PFSK-1 (cell line): ENCODE results near the gene DMGDH.

Experiments used
- FOXP2 ChIP-seq: optimal IDR thresholded peaks from 2 replicates; pipeline ENCODE3; 2011; ENCODE audit warnings: borderline replicate concordance, control low read depth, inconsistent platforms; ENCODE audit not compliant: insufficient read depth; ENCODE audit errors: extremely low read length, extremely low read depth
- POLR2AphosphoS5 ChIP-seq: IDR thresholded peaks from 2 replicates; pipeline ENCODE4 v1.6.1; 2012; ENCODE audit warnings: low read depth, mild to moderate bottlenecking, control low read depth, low read length, moderate library complexity
- SIN3A ChIP-seq: IDR thresholded peaks from 2 replicates; pipeline ENCODE4 v1.6.1; 2012; ENCODE audit warnings: mild to moderate bottlenecking, low read length, moderate library complexity, borderline replicate concordance; ENCODE audit not compliant: insufficient read depth
- TAF1 ChIP-seq: IDR thresholded peaks from 2 replicates; pipeline ENCODE4 v1.6.1; 2012; ENCODE audit warnings: low read length, control low read depth, borderline replicate concordance; ENCODE audit not compliant: insufficient read depth
- TF ChIP-seq, protein P1 (sequence below), 2 experiments: IDR thresholded peaks; 2 replicates each; pipeline versions ENCODE4 v1.6.1 to v1.8.0; 2011 to 2012; ENCODE audit warnings: low read depth in 2 of 2, low read length in 2 of 2, control low read depth in 1 of 2, inconsistent platforms in 1 of 2, mild to moderate bottlenecking in 1 of 2, moderate library complexity in 1 of 2; ENCODE audit not compliant: insufficient read depth in 1 of 2

The DMGDH gene

DNA sequence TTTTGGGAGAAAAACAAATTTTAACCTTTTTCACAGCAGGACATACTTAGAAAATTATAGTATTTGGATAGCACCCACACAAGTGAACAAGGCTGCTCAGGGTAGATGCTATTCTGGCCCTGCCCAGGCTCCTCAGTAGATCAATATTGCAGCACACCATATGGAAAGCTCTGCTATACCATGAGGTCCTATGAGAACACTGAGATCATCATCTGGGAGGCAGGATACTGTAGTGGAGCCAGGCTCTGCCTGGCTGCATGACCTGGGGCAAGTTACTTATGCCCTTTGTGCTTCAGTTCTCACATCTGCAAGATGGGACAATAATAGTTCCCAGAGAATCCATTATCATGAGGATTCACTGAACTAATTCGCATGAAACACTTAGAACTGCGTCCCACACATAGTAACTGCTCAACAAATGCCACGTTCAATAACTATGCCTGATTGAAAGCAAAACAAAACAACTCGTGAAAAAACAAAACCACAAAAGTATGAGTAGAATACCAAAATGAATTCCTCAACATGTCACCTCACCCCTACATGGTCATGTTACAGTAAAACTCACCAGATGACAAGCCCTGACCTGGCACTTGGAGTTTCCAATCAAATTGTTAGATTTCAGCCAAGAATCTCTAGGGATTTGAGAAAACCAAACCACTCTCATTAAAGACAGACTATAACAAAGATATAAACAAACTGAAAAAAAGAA, 116.2 kb downstream of the DMGDH start:
- TF ChIP-seq POLR2AphosphoS5 (no peak), FOXP2 (no peak), SIN3A (no peak), TAF1 (no peak)
- TF ChIP-seq, protein P1, sequence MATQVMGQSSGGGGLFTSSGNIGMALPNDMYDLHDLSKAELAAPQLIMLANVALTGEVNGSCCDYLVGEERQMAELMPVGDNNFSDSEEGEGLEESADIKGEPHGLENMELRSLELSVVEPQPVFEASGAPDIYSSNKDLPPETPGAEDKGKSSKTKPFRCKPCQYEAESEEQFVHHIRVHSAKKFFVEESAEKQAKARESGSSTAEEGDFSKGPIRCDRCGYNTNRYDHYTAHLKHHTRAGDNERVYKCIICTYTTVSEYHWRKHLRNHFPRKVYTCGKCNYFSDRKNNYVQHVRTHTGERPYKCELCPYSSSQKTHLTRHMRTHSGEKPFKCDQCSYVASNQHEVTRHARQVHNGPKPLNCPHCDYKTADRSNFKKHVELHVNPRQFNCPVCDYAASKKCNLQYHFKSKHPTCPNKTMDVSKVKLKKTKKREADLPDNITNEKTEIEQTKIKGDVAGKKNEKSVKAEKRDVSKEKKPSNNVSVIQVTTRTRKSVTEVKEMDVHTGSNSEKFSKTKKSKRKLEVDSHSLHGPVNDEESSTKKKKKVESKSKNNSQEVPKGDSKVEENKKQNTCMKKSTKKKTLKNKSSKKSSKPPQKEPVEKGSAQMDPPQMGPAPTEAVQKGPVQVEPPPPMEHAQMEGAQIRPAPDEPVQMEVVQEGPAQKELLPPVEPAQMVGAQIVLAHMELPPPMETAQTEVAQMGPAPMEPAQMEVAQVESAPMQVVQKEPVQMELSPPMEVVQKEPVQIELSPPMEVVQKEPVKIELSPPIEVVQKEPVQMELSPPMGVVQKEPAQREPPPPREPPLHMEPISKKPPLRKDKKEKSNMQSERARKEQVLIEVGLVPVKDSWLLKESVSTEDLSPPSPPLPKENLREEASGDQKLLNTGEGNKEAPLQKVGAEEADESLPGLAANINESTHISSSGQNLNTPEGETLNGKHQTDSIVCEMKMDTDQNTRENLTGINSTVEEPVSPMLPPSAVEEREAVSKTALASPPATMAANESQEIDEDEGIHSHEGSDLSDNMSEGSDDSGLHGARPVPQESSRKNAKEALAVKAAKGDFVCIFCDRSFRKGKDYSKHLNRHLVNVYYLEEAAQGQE (IDR thresholded peaks at IDR 0.05; ENCODE audit: insufficient read depth in 1 of 2, low read depth in 2 of 2, low read length in 2 of 2): no peak
